ENCODE results near the gene LMF1. TPM values are rescaled to one million over a fixed set of nuclear protein-coding genes. Genes with fewer than 3 reads are reported as not detected.

Gene LMF1
- total and polyA plus RNA-seq, 2 of the 13 experiments (the other 11 are each of a cell fraction or from before 2014, with no cell fraction given), result 6.8 to 8.5 TPM

- H3K4me2 ChIP-seq (ENCODE audit: low read depth, low read length), result no peak overlapping the region
- no peak overlapping the region for H3K27ac ChIP-seq (ENCODE audit: extremely low read length, insufficient read depth, low read length)
- no peak overlapping the region for H2AFZ ChIP-seq (ENCODE audit: low read length)
- no CpG with 5 or more reads among the region's 11 CpGs for WGBS (ENCODE audit: low lambda C conversion rate)
- FAIRE-seq (no peak), DNase-seq (ENCODE audit: low spot score) (no peak), ATAC-seq (no peak)
- no peaks in the 10 kb centered on the region for H3K79me2 ChIP-seq (ENCODE audit: insufficient read depth, low read length)
- H3K9me3 ChIP-seq (ENCODE audit: low read length), result no peaks in the 10 kb centered on the region
- peaks cover 21 to 83% of the 10 kb centered on the region in 2 experiments for H3K27me3 ChIP-seq (ENCODE audit: control insufficient read depth in 1 of 2, insufficient read depth in 2 of 2, low read length in 2 of 2)
- H3K4me3 ChIP-seq (replicated peaks in 1 of 3; ENCODE audit: insufficient read depth in 1 of 3, low read depth in 2 of 3, low read length in 3 of 3), result no peak overlapping the region
- H3K36me3 ChIP-seq (replicated peaks in 1 of 2; ENCODE audit: control insufficient read depth in 1 of 2, insufficient read depth in 2 of 2, low read length in 2 of 2), result no peaks in the 10 kb centered on the region
- no peak overlapping the region for H3K9ac ChIP-seq (ENCODE audit: insufficient read depth, low read depth, low read length)
- CTCF ChIA-PET (ENCODE audit: low intra/inter-chr PET ratio, low total read pairs), result no interaction called here
- no TSS peak for BruUV-seq (replicated peaks)
- in situ Hi-C loops (cut with HindIII; ENCODE audit: extremely low pct_ligation_motif_present, low pct_unique_long_range_greater_than_20kb) (no loop called here), intact Hi-C loops (cut with micrococcal nuclease; ENCODE audit: unreplicated experiment) (no loop called here)
- no peaks in the 10 kb centered on the region for H4K20me1 ChIP-seq (ENCODE audit: insufficient read depth, low read length)
- POLR2A ChIA-PET, result no interaction called here
- no peaks in the 10 kb centered on the region for H3K4me1 ChIP-seq (ENCODE audit: insufficient read depth, low read length)
- TF ChIP-seq ZNF747 (CRISPR knock-in tag; IDR thresholded peaks at IDR 0.05; ENCODE audit: borderline replicate concordance), result no peak
- no peak for TF ChIP-seq ZEB1 (IDR thresholded peaks at IDR 0.05; ENCODE audit: insufficient replicate concordance, low read depth)
- TF ChIP-seq TAF15 (IDR thresholded peaks at IDR 0.05; ENCODE audit: low read depth, low read length, poor library complexity, severe bottlenecking), result no peak
- TF ChIP-seq, protein P1, sequence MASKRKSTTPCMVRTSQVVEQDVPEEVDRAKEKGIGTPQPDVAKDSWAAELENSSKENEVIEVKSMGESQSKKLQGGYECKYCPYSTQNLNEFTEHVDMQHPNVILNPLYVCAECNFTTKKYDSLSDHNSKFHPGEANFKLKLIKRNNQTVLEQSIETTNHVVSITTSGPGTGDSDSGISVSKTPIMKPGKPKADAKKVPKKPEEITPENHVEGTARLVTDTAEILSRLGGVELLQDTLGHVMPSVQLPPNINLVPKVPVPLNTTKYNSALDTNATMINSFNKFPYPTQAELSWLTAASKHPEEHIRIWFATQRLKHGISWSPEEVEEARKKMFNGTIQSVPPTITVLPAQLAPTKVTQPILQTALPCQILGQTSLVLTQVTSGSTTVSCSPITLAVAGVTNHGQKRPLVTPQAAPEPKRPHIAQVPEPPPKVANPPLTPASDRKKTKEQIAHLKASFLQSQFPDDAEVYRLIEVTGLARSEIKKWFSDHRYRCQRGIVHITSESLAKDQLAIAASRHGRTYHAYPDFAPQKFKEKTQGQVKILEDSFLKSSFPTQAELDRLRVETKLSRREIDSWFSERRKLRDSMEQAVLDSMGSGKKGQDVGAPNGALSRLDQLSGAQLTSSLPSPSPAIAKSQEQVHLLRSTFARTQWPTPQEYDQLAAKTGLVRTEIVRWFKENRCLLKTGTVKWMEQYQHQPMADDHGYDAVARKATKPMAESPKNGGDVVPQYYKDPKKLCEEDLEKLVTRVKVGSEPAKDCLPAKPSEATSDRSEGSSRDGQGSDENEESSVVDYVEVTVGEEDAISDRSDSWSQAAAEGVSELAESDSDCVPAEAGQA (IDR thresholded peaks at IDR 0.05; ENCODE audit: low read depth), result no peak
- TF ChIP-seq, protein P1 (CRISPR knock-in tag; IDR thresholded peaks at IDR 0.05; ENCODE audit: borderline replicate concordance), result no peak
- TF ChIP-seq ZBED4 (CRISPR knock-in tag; IDR thresholded peaks at IDR 0.05; ENCODE audit: borderline replicate concordance), result no peak
- TF ChIP-seq, protein P2, sequence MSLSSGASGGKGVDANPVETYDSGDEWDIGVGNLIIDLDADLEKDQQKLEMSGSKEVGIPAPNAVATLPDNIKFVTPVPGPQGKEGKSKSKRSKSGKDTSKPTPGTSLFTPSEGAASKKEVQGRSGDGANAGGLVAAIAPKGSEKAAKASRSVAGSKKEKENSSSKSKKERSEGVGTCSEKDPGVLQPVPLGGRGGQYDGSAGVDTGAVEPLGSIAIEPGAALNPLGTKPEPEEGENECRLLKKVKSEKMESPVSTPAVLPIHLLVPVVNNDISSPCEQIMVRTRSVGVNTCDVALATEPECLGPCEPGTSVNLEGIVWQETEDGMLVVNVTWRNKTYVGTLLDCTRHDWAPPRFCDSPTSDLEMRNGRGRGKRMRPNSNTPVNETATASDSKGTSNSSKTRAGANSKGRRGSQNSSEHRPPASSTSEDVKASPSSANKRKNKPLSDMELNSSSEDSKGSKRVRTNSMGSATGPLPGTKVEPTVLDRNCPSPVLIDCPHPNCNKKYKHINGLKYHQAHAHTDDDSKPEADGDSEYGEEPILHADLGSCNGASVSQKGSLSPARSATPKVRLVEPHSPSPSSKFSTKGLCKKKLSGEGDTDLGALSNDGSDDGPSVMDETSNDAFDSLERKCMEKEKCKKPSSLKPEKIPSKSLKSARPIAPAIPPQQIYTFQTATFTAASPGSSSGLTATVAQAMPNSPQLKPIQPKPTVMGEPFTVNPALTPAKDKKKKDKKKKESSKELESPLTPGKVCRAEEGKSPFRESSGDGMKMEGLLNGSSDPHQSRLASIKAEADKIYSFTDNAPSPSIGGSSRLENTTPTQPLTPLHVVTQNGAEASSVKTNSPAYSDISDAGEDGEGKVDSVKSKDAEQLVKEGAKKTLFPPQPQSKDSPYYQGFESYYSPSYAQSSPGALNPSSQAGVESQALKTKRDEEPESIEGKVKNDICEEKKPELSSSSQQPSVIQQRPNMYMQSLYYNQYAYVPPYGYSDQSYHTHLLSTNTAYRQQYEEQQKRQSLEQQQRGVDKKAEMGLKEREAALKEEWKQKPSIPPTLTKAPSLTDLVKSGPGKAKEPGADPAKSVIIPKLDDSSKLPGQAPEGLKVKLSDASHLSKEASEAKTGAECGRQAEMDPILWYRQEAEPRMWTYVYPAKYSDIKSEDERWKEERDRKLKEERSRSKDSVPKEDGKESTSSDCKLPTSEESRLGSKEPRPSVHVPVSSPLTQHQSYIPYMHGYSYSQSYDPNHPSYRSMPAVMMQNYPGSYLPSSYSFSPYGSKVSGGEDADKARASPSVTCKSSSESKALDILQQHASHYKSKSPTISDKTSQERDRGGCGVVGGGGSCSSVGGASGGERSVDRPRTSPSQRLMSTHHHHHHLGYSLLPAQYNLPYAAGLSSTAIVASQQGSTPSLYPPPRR (CRISPR knock-in tag; IDR thresholded peaks at IDR 0.05; ENCODE audit: borderline replicate concordance), result no peak
- TF ChIP-seq ZNF570 (CRISPR knock-in tag; IDR thresholded peaks at IDR 0.05; ENCODE audit: borderline replicate concordance), result no peak
- no peak for TF ChIP-seq FLYWCH1 (CRISPR knock-in tag; IDR thresholded peaks at IDR 0.05)
- no peak for TF ChIP-seq ZNF792 (CRISPR knock-in tag; IDR thresholded peaks at IDR 0.05)
- TF ChIP-seq ZNF75D (CRISPR knock-in tag; IDR thresholded peaks at IDR 0.05; ENCODE audit: borderline replicate concordance), result no peak
Observed at GRCh38 chr16:1020091-1020399, 49.3 kb upstream of the LMF1 start.

Measured in HepG2 (cell line).